LNCaP clone FGC (cell line): ENCODE data around the gene MMRN1.

Experiments used
- DNase-seq: peaks from one replicate; pipeline ENCODE4 v3.0.0-alpha.2; 2011; ENCODE audit warnings: low read depth
- H3K4me3 ChIP-seq: 2 replicates; pipeline ENCODE4 v1.5.1; 2011; ENCODE audit warnings: mild to moderate bottlenecking, low read depth, low read length, control low read depth
- TF ChIP-seq, protein P1 (sequence below): IDR thresholded peaks from 2 replicates; pipeline ENCODE4 v1.5.1; 2012; ENCODE audit warnings: mild to moderate bottlenecking; ENCODE audit not compliant: control insufficient read depth, insufficient read depth; ENCODE audit errors: extremely low read depth

Gene MMRN1

DNA sequence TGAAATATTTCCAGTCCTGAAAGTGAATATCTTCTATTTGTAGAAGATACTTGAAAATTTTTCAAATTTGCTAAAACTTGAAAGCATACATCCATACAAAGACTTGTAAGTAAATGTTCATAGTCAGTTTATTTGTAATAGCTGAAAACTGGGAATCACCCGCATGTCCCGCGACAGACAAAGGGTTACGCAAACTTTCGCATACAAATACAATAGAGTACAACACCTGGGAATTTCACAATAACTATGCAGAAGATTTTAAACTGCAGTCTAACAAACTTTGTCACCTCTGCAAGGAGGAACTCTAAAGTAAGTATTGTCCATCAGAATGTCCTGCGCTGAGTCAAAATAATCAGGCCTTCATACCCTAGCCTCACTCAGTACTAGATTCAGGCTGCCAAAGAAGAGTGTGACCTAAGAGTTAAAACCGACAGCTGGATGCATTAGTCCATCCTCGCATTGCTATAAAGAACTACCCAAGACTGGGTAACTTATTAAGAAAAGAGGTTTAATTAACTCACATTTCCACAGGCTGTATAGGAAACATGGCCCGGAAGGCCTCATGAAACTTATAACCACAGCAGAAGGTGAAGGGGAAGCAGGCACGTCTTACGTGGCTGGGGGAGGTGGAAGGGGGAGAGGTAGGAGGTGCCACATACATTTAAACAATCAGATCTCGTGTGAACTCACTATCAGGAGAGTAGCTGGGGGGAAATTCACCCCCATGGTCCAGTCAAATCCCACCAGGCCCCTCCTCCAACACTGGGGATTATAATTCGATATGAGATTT is 60.4 kb downstream of the MMRN1 start:
- no peak overlapping the region for H3K4me3 ChIP-seq
- TF ChIP-seq, protein P1, sequence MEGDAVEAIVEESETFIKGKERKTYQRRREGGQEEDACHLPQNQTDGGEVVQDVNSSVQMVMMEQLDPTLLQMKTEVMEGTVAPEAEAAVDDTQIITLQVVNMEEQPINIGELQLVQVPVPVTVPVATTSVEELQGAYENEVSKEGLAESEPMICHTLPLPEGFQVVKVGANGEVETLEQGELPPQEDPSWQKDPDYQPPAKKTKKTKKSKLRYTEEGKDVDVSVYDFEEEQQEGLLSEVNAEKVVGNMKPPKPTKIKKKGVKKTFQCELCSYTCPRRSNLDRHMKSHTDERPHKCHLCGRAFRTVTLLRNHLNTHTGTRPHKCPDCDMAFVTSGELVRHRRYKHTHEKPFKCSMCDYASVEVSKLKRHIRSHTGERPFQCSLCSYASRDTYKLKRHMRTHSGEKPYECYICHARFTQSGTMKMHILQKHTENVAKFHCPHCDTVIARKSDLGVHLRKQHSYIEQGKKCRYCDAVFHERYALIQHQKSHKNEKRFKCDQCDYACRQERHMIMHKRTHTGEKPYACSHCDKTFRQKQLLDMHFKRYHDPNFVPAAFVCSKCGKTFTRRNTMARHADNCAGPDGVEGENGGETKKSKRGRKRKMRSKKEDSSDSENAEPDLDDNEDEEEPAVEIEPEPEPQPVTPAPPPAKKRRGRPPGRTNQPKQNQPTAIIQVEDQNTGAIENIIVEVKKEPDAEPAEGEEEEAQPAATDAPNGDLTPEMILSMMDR, result no peak
- DNase-seq, result no peak

DNA sequence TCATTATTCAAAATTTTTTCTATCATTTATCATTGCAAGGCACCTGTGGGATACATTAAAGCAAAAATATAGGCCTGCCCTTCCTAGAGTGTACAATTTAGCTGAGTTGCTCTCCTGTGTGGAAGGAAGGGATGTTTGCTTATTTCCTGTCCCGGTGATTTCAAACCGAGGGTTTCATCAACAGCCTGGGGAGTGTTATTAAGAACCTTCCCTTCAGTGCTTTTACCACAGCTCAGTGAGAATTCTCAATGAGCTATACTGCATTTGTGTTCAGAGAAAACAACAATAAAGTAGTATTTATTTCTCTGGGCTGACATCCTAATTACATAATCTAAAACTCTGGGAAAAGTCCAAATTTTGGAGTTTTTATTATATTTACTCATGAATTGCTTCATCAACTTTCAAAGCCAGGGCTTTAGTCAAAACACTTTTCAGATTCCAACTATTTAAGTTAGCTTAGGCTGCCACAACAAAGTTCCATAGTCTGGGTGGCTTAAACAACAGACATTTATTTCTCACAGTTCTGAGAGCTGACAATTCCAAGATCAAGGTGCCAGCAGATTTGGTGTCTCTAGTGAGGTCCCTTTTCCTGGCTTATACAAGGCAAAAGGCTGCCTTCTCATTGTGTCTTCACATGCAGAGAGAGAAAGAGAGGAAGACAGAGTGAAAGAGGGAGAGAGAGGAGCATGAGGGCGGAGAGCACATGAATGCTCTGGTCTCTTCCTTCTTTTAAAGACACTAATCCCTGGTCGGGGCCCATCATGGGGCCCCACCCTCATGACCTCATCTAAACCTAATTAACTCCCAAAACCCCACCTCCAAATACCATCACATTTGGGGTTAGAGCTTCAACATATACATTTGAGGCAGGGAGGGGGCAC is 62.6 kb downstream of the MMRN1 start:
- TF ChIP-seq, protein P1, result no peak
- peak; percentile 27 for DNase-seq

DNA sequence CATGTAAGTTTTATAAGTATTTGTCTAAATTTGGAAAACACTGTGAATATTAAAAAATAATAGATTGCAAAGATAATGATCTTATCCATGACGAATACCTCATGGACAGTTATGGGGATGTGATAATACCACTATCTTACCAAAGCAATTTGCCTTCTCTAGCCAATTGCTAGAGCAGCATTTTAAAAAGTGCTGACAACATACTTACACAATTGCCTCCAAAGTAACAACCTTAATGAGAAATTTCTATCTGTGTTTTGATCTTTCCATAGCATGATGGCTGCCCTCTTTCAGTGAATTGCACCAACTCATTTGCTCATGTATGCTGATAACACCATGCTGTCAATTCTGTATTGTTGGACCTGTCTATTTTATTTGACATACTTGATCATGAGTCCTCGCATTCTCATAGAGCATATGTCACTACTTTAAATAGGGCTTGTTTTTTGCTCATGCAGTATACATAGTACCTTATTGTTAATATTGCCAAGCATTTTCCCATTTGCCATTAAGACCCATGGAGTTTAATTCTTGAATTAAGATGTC is 87.2 kb downstream of the MMRN1 start:
- TF ChIP-seq, protein P1, result no peak
- no peak for DNase-seq
- H3K4me3 ChIP-seq, result no peak overlapping the region

More for the DNA sequence above, 62.6 kb downstream of the MMRN1 start:
- no peak overlapping the region for H3K4me3 ChIP-seq

DNA sequence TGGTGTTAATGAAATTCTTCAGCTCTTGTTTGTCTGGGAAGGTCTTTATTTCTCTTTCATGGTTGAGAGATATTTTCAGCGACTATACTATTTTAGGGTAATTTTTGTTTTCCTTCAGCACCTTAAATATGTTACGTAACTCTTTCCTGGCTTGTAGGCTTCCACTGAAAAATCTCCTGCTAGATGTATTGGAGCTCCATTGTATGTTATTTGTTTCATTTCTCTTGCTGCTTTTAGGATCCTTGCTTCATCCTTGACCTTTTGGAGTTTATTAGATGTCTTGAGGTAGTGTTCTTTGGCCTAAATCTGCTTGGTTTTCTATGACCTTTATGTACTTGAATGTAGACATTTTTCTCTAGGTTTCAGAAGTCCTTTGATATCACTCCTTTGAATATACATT is 93.6 kb downstream of the MMRN1 start:
- TF ChIP-seq, protein P1, result no peak
- no peak for DNase-seq
- no peak overlapping the region for H3K4me3 ChIP-seq

DNA sequence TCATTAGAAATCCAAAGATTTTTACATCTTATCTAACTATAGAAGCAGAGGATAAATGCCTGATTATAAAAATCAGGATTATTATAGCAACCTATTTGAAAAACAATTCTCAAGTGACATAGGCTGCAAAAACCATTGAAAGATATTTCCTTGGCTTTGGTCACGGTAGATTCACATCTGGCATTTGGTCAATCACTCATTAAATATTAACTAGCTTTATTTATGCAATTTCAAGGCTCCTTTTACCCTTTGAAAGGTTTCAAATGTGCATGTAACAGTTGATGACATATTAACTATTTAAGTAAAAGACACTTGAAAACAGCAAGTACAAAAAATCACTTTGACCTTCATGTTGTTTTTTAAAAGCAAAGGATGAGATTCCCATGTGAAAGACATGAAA is 98.1 kb downstream of the MMRN1 start:
- DNase-seq, result no peak
- TF ChIP-seq, protein P1, result no peak
- no peak overlapping the region for H3K4me3 ChIP-seq

DNA sequence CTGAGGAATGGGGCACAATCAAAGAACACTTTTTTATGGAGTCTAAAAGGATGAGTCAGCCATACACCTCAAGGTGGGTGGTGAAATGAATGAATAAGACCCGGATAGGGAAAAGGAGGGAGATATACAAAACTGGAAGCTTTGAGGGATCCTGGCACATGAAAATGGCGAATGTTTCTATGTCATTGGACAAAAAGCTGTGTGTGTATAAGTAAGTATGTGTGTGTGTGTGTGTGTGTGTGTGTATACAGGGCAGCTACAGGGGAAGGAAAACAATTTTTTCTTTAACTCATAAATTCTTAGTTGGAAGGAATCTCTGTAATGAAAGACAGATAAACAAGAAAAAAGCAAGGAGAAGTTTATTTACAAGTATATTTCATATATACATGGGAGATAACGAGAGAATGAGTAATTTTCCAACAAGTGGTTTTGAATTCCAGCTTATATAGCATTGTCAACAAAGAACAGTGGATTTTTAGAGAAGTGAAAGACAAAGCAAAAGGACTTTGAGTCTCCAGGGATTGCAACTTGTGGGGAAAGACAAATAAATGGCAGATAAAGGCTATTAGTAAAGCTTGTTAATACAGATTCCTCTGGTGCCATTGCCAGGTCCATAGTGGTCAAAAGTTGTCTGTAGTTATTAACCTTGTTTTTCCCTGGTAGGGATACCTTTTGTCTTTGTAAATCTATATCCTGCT is 99.7 kb downstream of the MMRN1 start:
- TF ChIP-seq, protein P1, result no peak
- DNase-seq, result no peak

More for the DNA sequence above, 99.7 kb downstream of the MMRN1 start:
- H3K4me3 ChIP-seq, result no peak overlapping the region
